K562 (cell line): ENCODE data around the gene FDX2. TPM values are rescaled to one million over a fixed set of nuclear protein-coding genes. Genes with fewer than 3 reads are reported as not detected.

ENCODE experiments used
- ATAC-seq: fragments of 200-7000 bp; cut with Tn5 transposase; 3 replicates; pipeline ENCODE4 v1.9.1; 2020; ENCODE audit warnings: moderate library complexity
- BruUV-seq: library from RNA; stranded (reverse); fragments of 400-500 nt; replicated peaks from 2 replicates; lab custom pipeline; 2021; lab: Mats Ljungman, UMichigan
- CTCF ChIA-PET: fragments of 300-600 bp; formaldehyde crosslinking; extraction: SDS; loops from one replicate; lab custom pipeline; 2021; ENCODE audit warnings: low intra/inter-chr PET ratio; lab: Yijun Ruan, JAX
- POLR2A ChIA-PET: fragments of 300-600, 350-650 bp; sonication (Branson Sonifier 250); formaldehyde crosslinking; extraction: SDS; loops from one replicate; lab custom pipeline; 2021; ENCODE audit warnings: antibody characterized with exemption, inconsistent platforms; lab: Yijun Ruan, JAX
- DNase-seq, 4 experiments: peaks; one replicate each; pipeline versions ENCODE4 v3.0.0 to v3.0.0-alpha.2; 2011 to 2018; ENCODE audit warnings: low spot score in 3 of 4, mixed read lengths in 3 of 4; ENCODE audit errors: extremely low read depth in 1 of 4
- FAIRE-seq: peaks from 2 replicates; lab custom pipeline; 2011; peaks lifted over from hg19 to GRCh38; lab: Jason Lieb, UNC
- H2AFZ ChIP-seq: 2 replicates; pipeline ENCODE4 v1.6.0; 2011; ENCODE audit warnings: low read depth, low read length, control low read depth, inconsistent platforms
- H3K27ac ChIP-seq: fragments of 200-600 bp; 3 replicates; pipeline ENCODE4 v1.8.0; 2011; ENCODE audit warnings: low read depth, mild to moderate bottlenecking, control low read depth, inconsistent platforms, low read length, moderate library complexity, mixed read lengths; ENCODE audit errors: extremely low read depth
- H3K27me3 ChIP-seq, 2 experiments: fragments of 300-600 bp in 1 of 2; 2 replicates in 1 of 2; 3 replicates in 1 of 2; pipeline versions ENCODE4 v1.6.0 to v1.8.0; 2011; ENCODE audit warnings: inconsistent platforms in 2 of 2, low read length in 2 of 2, mild to moderate bottlenecking in 1 of 2, mixed read lengths in 1 of 2, moderate library complexity in 1 of 2; ENCODE audit not compliant: control insufficient read depth in 2 of 2, insufficient read depth in 2 of 2
- H3K36me3 ChIP-seq: fragments of 300-600 bp; 3 replicates; pipeline ENCODE4 v1.8.0; 2011; ENCODE audit warnings: mild to moderate bottlenecking, low read length, inconsistent platforms; ENCODE audit not compliant: control insufficient read depth, insufficient read depth
- H3K4me1 ChIP-seq, 2 experiments: fragments of 200-600 bp in 1 of 2; replicated peaks in 1 of 2; 2 replicates in 1 of 2; 3 replicates in 1 of 2; pipeline versions ENCODE4 v1.5.1 to v1.8.0; 2011; ENCODE audit warnings: inconsistent platforms in 2 of 2, low read length in 2 of 2, mild to moderate bottlenecking in 1 of 2, mixed read lengths in 1 of 2, moderate library complexity in 1 of 2; ENCODE audit not compliant: control insufficient read depth in 2 of 2, insufficient read depth in 2 of 2
- H3K4me2 ChIP-seq: 2 replicates; pipeline ENCODE4 v1.6.1; 2011; ENCODE audit warnings: low read length, control low read depth, inconsistent platforms, mixed read lengths; ENCODE audit not compliant: insufficient read depth
- H3K4me3 ChIP-seq: fragments of 200-600 bp; sonication (generic), shearing (Covaris generic); 2 replicates; pipeline ENCODE4 v1.5.1; 2016; ENCODE audit warnings: control low read depth, inconsistent platforms
- H3K79me2 ChIP-seq: fragments of 200-600 bp; 3 replicates; pipeline ENCODE4 v1.8.0; 2011; ENCODE audit warnings: low read length, inconsistent platforms; ENCODE audit not compliant: control insufficient read depth, insufficient read depth
- H3K9ac ChIP-seq, 2 experiments: 2 replicates each; pipeline versions ENCODE4 v1.6.0 to v1.6.1; 2011; ENCODE audit warnings: low read depth in 2 of 2, low read length in 2 of 2, control low read depth in 1 of 2, inconsistent platforms in 1 of 2, mild to moderate bottlenecking in 1 of 2, mixed read lengths in 1 of 2; ENCODE audit not compliant: insufficient read depth in 1 of 2
- H3K9me1 ChIP-seq: one replicate; pipeline ENCODE4 v1.6.0; 2011; ENCODE audit warnings: inconsistent platforms, mild to moderate bottlenecking, low read length, moderate library complexity; ENCODE audit not compliant: control insufficient read depth, insufficient read depth
- H3K9me3 ChIP-seq: replicated peaks from 2 replicates; pipeline ENCODE4 v1.5.1; 2011; ENCODE audit warnings: low read depth, low read length, inconsistent platforms; ENCODE audit not compliant: control insufficient read depth, insufficient read depth
- H4K20me1 ChIP-seq: replicated peaks from 2 replicates; pipeline ENCODE4 v1.6.1; 2011; ENCODE audit warnings: low read length, inconsistent platforms, mixed read lengths; ENCODE audit not compliant: control insufficient read depth, insufficient read depth
- CEBPB ChIP-seq: fragments of 450-650 bp; IDR thresholded peaks from 2 replicates; pipeline ENCODE4 v1.6.1; 2016; ENCODE audit warnings: missing genetic modification characterization, missing compliant biosample characterization
- CEBPZ ChIP-seq: fragments of 150-350 bp; IDR thresholded peaks from 2 replicates; pipeline ENCODE4 v1.6.1; 2014; ENCODE audit warnings: low read depth, mild to moderate bottlenecking, low read length, borderline replicate concordance
- DPF2 ChIP-seq: fragments of 450-650 bp; IDR thresholded peaks from 2 replicates; pipeline ENCODE4 v1.6.1; 2016
- E2F5 ChIP-seq: sonication (generic); formaldehyde crosslinking; IDR thresholded peaks from 2 replicates; pipeline ENCODE4 v1.8.0; 2022; ENCODE audit warnings: mild to moderate bottlenecking, missing genetic modification reagents
- ERF ChIP-seq: fragments of 450-650 bp; formaldehyde crosslinking; IDR thresholded peaks from 2 replicates; pipeline ENCODE4 v1.4.0; 2020; ENCODE audit warnings: mild to moderate bottlenecking, mixed read lengths
- ETV1 ChIP-seq: fragments of 450-650 bp; conservative IDR thresholded peaks from 2 replicates; pipeline ENCODE4 v1.6.1; 2016; ENCODE audit warnings: missing genetic modification characterization, control low read depth, low read depth, missing compliant biosample characterization
- ETV6 ChIP-seq, 3 experiments: fragments of 150-350 bp in 1 of 3; sonication (generic) in 1 of 3; formaldehyde crosslinking in 1 of 3; IDR thresholded peaks; 2 replicates each; pipeline versions ENCODE4 v1.6.1 to v1.8.0; 2014 to 2022; ENCODE audit warnings: borderline replicate concordance in 2 of 3, low read depth in 2 of 3, antibody characterized with exemption in 1 of 3, low read length in 1 of 3, mild to moderate bottlenecking in 1 of 3, missing genetic modification reagents in 1 of 3
- NFATC3 ChIP-seq: fragments of 450-650 bp; IDR thresholded peaks from 2 replicates; pipeline ENCODE4 v1.6.1; 2017; ENCODE audit warnings: mild to moderate bottlenecking
- POLR2H ChIP-seq: IDR thresholded peaks from 2 replicates; pipeline ENCODE4 v1.6.1; 2016; ENCODE audit warnings: missing genetic modification characterization, low read depth, mild to moderate bottlenecking, control low read depth, missing compliant biosample characterization, moderate library complexity
- PTTG1 ChIP-seq: fragments of 450-650 bp; IDR thresholded peaks from 2 replicates; pipeline ENCODE4 v1.6.1; 2016; ENCODE audit warnings: low read depth, mild to moderate bottlenecking, missing genetic modification characterization, missing compliant biosample characterization
- TAF9B ChIP-seq: fragments of 450-650 bp; IDR thresholded peaks from 2 replicates; pipeline ENCODE4 v1.6.1; 2018; ENCODE audit warnings: mild to moderate bottlenecking; ENCODE audit not compliant: partially characterized antibody
- ZFP1 ChIP-seq: fragments of 450-650 bp; formaldehyde crosslinking; IDR thresholded peaks from 2 replicates; pipeline ENCODE4 v1.4.0; 2020; ENCODE audit warnings: mild to moderate bottlenecking, mixed read lengths
- ZNF311 ChIP-seq: fragments of 250-450 bp; sonication (Bioruptor Pico); IDR thresholded peaks from 2 replicates; pipeline ENCODE4 v1.4.0; 2020; ENCODE audit warnings: mild to moderate bottlenecking, moderate library complexity
- ZNF444 ChIP-seq: fragments of 250-450 bp; sonication (Bioruptor Pico); IDR thresholded peaks from 2 replicates; pipeline ENCODE4 v1.4.0; 2020; ENCODE audit warnings: mild to moderate bottlenecking, moderate library complexity
- ZNF518B ChIP-seq: fragments of 250-450 bp; sonication (Bioruptor Pico); IDR thresholded peaks from 2 replicates; pipeline ENCODE4 v1.5.0; 2021; ENCODE audit warnings: mild to moderate bottlenecking, moderate library complexity
- ZNF785 ChIP-seq: fragments of 250-450 bp; sonication (Bioruptor Pico); IDR thresholded peaks from 2 replicates; pipeline ENCODE4 v1.4.0; 2020; ENCODE audit warnings: mild to moderate bottlenecking
- WGBS: fragments of 100-300 bp; shearing (Covaris generic); methylation state at CpG from one replicate; pipeline ENCODE4 v1.1.6; 2016; ENCODE audit warnings: low coverage, mixed read lengths; ENCODE audit not compliant: insufficient coverage; ENCODE audit errors: missing lambda C conversion rate; 5-methylcytosine and 5-hydroxymethylcytosine counted together
- in situ Hi-C: fragments of 300-500 bp; cut with MboI; formaldehyde crosslinking; loops from 4 replicates; pipeline ENCODE4 v1.15.0; 2018; ENCODE audit warnings: inconsistent platforms, mixed read lengths
- intact Hi-C: fragments of 100-400 bp; cut with micrococcal nuclease; formaldehyde crosslinking; loops from 2 replicates; pipeline ENCODE4 v1.14.2; 2022
- polyA plus RNA-seq, 8 experiments: library from polyadenylated mRNA; depleted of rRNA in 4 of 8; stranded (reverse) in 5 of 8; unstranded in 3 of 8; fragments of >200 nt; fragmentation: Nextera tagmentation in 2 of 8; fragmentation: Illumina TruSeq in 1 of 8; extraction: Ambion mirVana in 2 of 8; extraction: Trizol in 1 of 8; gene quantifications; 2 replicates each; pipeline versions ENCODE4 v1.2.1 to v1.2.3, GENCODE V29; 2011 to 2014; ENCODE audit warnings: inconsistent platforms in 1 of 8, missing spikeins in 1 of 8
- total RNA-seq, 7 experiments: library from RNA; depleted of rRNA in 6 of 7; stranded (reverse); fragments of >200 nt in 6 of 7; fragmentation: Illumina TruSeq in 2 of 7; extraction: Trizol in 2 of 7; gene quantifications; 2 replicates each; pipeline versions ENCODE4 v1.2.1 to v1.2.3, GENCODE V29; 2011 to 2021; ENCODE audit warnings: low replicate concordance in 1 of 7

The FDX2 gene
- total and polyA plus RNA-seq, 9 of the 15 experiments (the other 6 are each of a cell fraction or from before 2014, with no cell fraction given), result 2.5 to 49.8 (median 29.7) TPM

DNA sequence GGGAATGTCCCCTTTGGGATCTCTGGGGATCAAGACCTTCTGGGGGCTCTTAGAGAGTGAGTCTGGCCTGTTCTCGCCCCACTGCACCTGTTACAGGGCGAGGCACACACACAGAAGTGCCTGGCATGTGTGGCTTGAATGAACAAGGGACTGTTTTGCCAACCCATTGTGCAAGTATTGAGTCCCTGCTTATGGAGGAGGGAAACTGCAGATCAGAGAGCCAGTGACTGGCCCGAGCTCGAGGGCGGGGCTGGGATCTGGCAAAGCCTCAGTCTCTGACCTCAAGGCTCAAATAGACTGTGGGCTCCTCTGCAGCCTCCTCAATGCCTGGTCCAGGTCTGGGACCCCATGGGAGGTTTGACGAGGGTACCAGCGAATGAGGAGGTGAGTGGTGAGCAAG is 12.0 kb upstream of the FDX2 start:
- no peak overlapping the region for H3K4me3 ChIP-seq
- no peak overlapping the region for H3K4me2 ChIP-seq
- H3K9me1 ChIP-seq, result no peaks in the 10 kb centered on the region
- DNase-seq, result no peak
- FAIRE-seq, result no peak
- H3K27ac ChIP-seq, result no peak overlapping the region
- peak overlapping the region in 1 of 2 experiments; percentile 32; a peak in 2 of 4 replicates for H3K9ac ChIP-seq
- H3K27me3 ChIP-seq, result no peaks in the 10 kb centered on the region
- peaks cover 7 to 36% of the 10 kb centered on the region in 2 experiments; a peak in 4 of 5 replicates for H3K4me1 ChIP-seq
- WGBS, result 93% methylated on average over 7 of the region's 7 CpGs
- in situ Hi-C loops, result no loop called here
- no peak for ATAC-seq
- peaks cover 8% of the 10 kb centered on the region; the same call in 1 of the 2 replicates for H4K20me1 ChIP-seq
- no peaks in the 10 kb centered on the region for H3K9me3 ChIP-seq
- BruUV-seq, result no TSS peak
- peaks cover 92% of the 10 kb centered on the region for H3K36me3 ChIP-seq
- peaks cover 53% of the 10 kb centered on the region for H3K79me2 ChIP-seq
- CTCF ChIA-PET, result no interaction called here
- intact Hi-C loops, result no loop called here
- POLR2A ChIA-PET, result interaction anchor here (0.6 to 1.8 kb wide), 4 partner anchors 9 to 29 kb away, joined by 3 to 7 read pairs (median 4); no protein-coding TSS in a partner anchor
- no peak overlapping the region for H2AFZ ChIP-seq
- TF ChIP-seq E2F5 (CRISPR knock-in tag), result no peak
- no peak for TF ChIP-seq CEBPZ
- TF ChIP-seq ERF, result no peak
- TF ChIP-seq ZFP1 (CRISPR knock-in tag), result no peak
- no peak for TF ChIP-seq ETV6 (IDR thresholded peaks at IDR 0.05; ENCODE audit: borderline replicate concordance in 1 of 2, low read depth in 2 of 2, low read length in 1 of 2)
- TF ChIP-seq ETV6 (CRISPR knock-in tag; IDR thresholded peaks at IDR 0.05; ENCODE audit: borderline replicate concordance), result no peak
- no peak for TF ChIP-seq ZNF444 (CRISPR knock-in tag)
- no peak for TF ChIP-seq POLR2H
- TF ChIP-seq CEBPB, result no peak
- no peak for TF ChIP-seq NFATC3
- TF ChIP-seq ZNF785 (CRISPR knock-in tag), result no peak
- no peak for TF ChIP-seq DPF2
- TF ChIP-seq TAF9B, result no peak
- TF ChIP-seq ETV1 (tag), result no peak
- TF ChIP-seq ZNF311 (CRISPR knock-in tag), result no peak
- TF ChIP-seq ZNF518B (CRISPR knock-in tag), result no peak
- no peak for TF ChIP-seq PTTG1 (tag)
